Globus pallidus (tissue), 1 donor: ENCODE results near the gene ZFY.

Experiments used
- DNase-seq: peaks from one replicate; pipeline ENCODE4 v3.0.0-alpha.2; 2015; ENCODE audit warnings: low spot score

Gene ZFY

GRCh38 chrY:2934861-2935715 lies at the start of gene ZFY:
Gene ZFY (plus strand): TSS chrY:2935381. CDS start chrY:2953937, 18,556 bp downstream.
- peak; percentile 41 for DNase-seq

DNA sequence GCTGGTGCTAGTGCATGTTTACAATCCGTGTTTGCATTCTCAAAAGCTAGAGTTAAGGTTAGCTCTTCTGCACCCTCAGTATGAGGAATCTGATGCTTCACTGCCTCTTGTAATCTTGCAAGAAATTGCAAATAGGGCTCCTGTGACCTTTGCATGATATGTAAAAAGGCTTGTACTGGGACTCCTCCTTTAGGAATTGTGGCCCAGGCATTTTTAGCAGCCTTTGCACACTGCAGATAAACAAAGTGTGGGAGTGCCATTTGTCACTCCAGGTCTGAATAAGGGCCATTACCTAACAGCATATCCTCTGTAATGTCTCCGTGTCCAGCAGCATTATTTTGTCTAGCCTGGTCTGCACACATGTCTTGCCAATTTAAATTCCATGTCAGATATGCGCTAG lies 49.3 kb upstream of the ZFY start:
- DNase-seq, result no peak

GRCh38 chrY:2887386-2887785 lies 47.8 kb upstream of the ZFY start:
- DNase-seq, result no peak

DNA sequence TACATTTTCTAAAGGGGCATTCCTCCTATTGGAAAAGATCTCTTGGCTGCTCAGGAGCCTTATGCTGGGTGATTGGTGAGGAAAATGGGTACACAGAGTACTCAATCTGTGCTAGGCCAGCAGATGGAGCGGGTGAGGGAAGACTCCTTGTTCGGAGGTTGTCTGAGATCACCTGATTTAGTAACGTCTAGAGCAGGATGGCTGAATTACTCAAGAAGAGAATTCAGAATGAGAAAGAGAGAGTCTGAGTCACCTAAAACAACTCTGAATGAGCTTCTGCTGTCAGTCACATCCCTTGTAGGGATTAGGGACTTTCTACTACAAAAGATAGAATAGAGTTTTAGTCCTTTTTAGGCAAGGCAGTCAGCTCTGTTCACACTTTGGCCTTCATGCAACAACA lies 47.2 kb upstream of the ZFY start:
- no peak for DNase-seq

GRCh38 chrY:2893471-2893870 lies 41.7 kb upstream of the ZFY start:
- no peak for DNase-seq

DNA sequence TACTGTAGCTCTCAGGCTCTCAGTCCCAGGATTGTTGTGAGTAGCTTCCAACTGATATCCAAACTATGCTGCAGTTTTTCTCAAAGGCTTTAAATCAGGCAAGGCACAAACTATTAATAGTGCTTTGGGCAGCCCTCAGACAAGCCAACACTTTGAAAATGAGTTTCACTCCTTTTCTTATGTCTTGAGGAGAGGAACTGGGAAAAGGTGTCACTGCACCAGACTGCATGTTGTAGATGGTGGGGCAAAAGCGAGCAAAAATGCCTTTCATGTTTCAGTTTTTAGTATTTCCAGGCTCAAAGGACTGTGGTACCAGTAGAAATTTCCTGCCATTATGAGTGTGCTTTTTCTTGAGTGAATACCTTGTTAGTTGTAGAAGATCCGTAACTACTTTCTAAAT lies 39.1 kb upstream of the ZFY start:
- no peak for DNase-seq

DNA sequence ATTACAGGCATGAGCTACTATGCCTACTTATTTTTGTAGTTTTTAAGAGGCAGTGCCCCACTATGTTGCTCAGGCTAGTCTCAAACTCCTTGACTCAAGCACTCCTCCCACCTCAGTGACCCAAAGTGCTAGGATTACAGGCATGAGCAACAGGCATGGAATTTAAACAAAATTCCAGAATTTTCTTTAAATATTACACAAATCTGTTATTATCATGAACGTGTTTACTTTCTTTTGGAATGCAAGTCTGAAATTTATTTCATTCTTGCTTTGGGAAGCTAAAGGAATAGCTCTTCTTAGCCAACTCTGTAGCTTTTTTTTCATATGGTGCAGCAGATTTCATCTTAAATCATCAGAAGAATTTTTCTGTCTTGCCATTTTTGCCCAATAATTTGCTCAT lies 27.8 kb upstream of the ZFY start:
- no peak for DNase-seq

DNA sequence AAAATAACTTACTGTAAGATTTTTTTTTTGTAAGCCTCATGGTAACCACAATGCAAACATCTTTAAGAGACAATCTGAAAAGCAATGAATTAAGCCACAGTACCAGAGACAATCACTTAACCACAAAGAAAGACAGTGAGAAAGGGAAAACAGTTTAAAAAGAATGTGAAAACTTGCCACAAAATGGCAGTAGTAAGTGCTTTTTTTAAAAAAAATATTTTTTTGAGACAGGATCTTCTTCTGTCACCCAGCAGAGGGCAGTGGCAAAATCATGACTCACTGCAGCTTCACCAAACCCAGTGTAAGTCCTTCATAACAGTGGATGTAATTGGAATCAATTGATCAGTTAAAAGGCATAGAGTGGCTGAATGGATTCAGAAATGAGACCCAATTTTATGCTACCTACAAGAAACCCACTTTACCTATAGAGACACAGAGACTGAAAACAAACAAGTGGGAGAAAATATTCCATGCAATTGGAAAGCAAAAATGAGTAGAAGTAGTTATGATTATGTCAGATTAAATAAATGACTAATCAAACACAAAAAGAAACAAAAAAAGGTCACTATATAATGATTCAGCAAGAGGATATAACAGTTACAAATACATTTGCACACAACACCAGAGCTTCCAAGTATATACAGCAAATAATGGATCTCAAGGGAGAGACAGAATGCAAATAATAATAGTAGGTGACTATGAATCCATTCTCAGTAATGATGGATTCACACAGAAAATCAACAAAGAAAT lies 21.9 kb upstream of the ZFY start:
- DNase-seq, result no peak

GRCh38 chrY:2934078-2934477 lies 1.1 kb upstream of the ZFY start:
- DNase-seq, result peak; percentile 5

GRCh38 chrY:2935716-2936435 lies 695 bp downstream of the ZFY start:
- peak; percentile 84 for DNase-seq

DNA sequence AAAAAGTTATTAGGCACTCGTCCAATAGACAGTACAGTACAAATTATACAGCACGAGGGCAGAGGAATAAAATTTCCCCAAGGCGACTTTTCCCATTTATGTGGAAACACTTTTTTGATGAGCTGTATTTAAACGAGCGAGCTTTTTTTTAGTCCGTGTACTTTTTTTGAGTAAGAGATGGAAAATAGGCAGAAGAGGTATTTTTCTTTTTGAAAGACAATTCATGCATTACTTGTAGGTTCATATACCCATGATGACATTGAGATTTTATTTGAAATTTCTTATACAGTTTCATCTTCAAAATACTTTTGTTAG lies 1.2 kb downstream of the ZFY start:
- no peak for DNase-seq

- no peak for DNase-seq
Observed at GRCh38 chrY:2937149-2937548, 2.0 kb downstream of the ZFY start.

GRCh38 chrY:2949590-2950252 lies 14.5 kb downstream of the ZFY start:
- no peak for DNase-seq

DNA sequence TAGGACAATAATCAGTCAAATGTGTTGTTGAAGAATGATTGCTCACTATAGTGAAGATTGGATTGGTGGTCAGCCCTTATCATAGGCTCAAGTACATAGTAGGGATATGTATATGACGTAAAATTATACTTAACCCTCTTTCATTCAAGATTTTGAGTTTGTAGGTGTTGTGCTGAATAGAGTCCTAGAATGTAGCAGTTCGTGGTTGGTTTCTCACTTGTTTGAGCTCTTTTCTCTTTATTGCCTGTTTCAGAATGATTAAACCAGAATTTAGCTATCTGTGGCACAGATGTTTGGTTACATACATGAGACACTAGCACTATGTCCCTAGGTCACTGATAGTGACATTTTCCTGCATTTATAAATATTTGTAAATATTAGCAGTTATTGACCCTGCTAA lies 15.5 kb downstream of the ZFY start:
- no peak for DNase-seq

- DNase-seq, result no peak
Observed at GRCh38 chrY:2952912-2953311, 17.7 kb downstream of the ZFY start.

- DNase-seq, result no peak
Observed at GRCh38 chrY:2954735-2955134, 19.6 kb downstream of the ZFY start.

DNA sequence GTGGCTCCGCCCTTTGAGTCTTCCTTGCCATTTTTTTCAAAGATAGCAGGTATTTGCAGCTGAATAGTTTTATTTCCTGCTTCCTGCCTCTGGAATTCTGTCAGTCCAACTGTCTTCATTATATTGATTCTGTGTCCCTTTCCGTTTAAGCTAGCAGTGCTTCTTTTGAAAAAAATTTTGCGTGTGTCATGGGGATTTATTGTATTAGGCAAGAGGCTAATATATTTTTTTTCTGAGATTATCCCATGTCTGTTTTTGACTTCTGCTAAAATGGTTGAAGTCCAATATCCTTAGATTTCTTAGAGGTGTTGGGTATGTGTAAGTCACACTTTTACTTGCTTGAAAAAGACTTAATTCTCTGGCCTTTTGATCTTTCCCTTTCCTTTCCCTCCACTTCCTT lies 20.4 kb downstream of the ZFY start:
- no peak for DNase-seq

DNA sequence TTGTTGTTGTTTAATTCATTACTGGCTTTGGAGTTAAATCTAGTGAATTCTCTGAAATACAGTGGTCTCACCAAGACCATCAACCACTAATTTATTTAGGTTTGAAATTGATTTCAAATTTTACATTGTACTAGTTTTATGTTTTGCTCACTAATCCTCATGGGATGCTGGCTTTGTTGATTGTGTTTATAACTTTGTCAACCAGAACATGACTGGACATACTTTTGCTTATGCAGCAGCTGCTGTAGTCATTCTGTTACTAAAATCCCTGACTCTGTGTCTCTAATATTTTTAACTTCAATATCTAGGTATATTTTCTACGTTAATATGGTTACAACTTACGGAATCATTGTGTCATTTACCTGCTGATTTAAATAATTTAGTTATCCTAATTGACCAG lies 26.9 kb downstream of the ZFY start:
- DNase-seq, result no peak

DNA sequence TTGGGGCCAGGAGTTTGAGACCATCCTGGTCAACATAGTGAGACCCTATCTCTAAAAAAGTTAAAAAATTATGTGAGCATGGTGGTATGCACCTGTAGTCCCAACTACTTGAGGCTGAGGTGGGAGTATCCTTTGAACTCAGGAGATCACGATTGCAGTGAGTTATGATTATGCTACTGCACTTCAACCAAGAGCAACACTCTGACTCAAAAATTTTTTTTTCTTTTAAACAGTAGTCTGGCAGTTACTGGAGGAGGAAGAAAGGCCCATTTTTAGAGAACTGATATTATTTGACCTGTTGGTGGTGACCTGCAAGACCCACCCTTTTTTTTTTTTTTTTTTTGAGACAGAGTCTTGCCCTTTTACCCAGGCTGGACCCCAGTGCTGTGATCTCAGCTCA lies 29.6 kb downstream of the ZFY start:
- no peak for DNase-seq

GRCh38 chrY:2965629-2966028 lies 30.4 kb downstream of the ZFY start:
- DNase-seq, result no peak

GRCh38 chrY:2969561-2969960 lies 34.4 kb downstream of the ZFY start:
- DNase-seq, result no peak

DNA sequence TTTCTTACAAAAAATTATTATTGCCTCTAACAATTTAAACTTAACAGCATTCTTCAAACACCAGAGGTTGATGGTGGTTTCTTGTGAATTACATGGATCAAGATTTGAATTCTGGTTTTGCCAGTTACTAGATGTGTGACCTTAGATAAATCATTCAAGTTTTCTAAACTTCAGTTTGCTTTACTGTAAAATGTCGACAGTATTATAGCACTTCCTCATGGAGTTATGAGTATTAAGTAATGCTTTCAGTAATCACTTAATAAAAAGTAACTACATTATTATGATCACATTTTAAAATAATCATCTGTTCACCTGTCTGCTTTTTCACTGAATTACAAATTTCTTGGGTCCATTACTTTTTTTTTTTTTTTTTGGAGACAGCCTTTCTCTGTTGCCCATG lies 37.5 kb downstream of the ZFY start:
- no peak for DNase-seq
